SK-N-DZ (cell line): ENCODE results near the gene RRAD.
"Not testable (repeated sequence)": the region's sequence is repeated elsewhere in the genome, so short reads cannot be mapped to it uniquely, and the experiment has no call there.

ENCODE experiments used
- DNase-seq: peaks from one replicate; pipeline ENCODE4 v3.0.0-alpha.2; 2015; ENCODE audit warnings: low spot score

The RRAD gene

GRCh38 chr16:66950971-66951790, 25.8 kb upstream of the RRAD start:
- DNase-seq: no peak

- no peak for DNase-seq
Observed at GRCh38 chr16:66950437-66950836, 25.1 kb upstream of the RRAD start.

DNA sequence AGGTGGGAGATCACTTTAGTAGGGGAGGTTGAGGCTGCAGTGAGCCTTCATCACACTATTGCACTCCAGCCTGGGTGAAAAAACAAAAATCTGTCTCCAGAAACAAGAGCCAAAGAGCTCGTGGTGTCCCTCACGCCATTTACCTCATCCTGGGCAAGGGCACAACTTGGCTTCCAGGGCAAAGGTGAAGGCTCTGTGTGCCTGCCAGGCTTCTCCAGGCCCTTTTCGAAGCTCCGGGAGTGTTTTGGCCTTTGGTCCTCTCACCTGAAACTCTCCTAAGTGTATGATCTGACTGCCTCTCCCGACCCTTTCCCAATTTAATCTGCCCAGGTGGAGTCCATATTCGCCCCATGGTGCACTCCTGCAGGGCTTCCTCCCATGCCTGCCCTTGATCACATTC, 24.1 kb upstream of the RRAD start:
- no peak for DNase-seq

DNA sequence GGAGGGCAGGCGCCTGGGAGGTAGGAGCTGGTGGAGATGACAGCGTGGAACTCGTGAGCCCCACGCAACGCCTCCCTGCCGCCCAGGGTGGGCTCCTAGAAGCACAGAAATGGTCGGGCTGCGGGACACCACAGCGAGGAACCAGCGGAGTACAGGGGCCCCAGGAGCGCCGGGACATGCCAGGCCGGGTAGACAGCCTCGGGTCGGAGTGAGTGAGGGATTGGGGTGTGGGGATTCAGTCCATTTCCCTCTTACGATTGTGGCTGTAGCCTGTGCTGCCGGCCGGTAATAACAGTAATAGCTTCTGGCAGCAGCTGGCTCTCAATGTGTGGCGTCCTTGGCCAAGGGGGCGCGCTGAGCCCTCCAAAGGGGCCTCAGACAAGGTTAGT, 23.5 kb upstream of the RRAD start:
- DNase-seq: no peak

DNA sequence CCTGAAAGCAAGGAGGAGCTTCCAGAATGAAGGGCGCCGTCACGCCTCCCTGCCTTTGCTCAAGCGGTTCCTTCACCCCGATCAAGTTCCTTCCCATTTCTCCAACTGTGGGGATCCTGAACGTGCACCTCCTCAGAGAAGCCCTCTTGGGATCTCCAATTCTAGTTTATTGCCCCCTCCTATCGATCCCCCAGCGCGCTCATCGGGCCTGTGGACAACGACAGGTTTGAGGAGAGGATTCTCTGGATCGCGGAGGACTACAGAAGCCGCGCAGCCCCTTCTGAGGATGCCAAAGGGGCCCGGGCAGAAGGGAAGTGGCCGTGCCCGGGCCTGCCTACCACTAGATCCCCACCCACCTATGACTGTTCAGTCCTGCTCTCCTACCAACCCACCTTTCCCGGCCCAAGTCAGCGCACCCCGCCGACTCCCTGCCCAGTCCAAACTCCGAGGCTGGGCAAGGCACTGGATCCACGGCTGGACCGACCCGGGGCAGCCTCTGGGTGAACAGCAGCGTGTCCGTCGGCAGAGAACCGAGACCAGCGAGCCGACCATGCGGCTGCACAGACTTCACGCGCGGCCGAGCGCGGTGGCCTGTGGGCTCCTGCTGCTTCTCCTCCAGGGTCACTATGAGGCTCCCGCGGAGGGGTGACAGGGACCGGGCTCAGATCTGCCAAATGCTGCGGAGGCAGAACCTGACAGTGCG, 22.9 kb upstream of the RRAD start:
- no peak for DNase-seq

- DNase-seq: peak; percentile 84
Observed at GRCh38 chr16:66947302-66948065, 22.1 kb upstream of the RRAD start.

DNA sequence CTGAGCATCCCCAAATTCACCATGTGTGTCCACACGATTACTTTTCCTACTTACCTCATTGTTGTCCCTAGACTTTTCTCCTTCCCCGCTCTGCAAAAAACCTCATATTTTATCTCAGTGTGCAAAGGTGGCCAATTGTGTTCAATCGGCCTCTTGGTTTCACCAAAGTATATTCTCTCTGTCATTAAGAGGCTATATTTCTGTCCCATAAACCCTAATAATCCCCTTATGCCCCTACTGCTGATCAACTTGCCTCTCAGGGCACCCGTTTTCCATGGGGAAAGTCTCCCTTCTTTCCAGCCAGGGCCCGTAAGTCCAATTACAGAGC, 21.6 kb upstream of the RRAD start:
- DNase-seq: no peak

DNA sequence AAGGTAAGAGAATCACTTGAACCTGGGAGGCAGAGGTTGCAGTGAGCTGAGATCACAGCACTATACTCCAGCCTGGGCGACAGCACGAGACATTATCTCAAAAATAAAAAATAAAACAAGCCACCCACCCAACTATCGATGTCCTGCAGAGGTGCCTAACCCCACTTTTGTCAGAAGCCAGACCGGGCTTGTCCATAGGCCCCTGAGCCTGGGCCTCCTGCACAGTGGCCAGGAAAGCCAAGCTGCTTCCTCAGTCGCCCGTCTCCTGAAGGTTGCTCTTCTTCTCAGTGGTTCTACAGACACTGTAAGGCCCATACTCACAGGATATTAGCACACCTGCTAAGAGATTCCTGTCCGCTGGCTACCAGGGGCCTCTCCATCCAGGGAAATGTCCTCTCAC, 21.2 kb upstream of the RRAD start:
- DNase-seq: no peak

DNA sequence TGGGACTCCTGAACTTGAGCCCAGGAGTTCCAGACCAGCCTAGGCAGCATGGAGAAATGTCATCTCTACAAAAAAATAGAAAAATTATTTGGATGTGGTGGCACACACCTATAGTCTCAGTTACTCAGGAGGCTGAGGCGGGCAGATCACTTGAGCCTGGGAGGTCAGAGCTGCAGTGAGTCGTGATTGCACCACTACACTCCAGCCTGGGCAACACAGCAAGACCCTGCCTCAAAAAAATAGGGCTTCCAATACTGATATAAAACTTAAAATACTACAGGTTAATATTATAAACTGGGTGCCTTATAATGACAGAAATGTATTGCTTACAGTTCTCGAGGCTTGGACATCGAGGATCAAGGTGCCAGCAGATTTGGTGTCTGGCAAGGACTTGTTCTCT, 20.6 kb upstream of the RRAD start:
- DNase-seq: no peak

GRCh38 chr16:66944971-66945370, 19.6 kb upstream of the RRAD start:
- DNase-seq: not testable (repeated sequence)

DNA sequence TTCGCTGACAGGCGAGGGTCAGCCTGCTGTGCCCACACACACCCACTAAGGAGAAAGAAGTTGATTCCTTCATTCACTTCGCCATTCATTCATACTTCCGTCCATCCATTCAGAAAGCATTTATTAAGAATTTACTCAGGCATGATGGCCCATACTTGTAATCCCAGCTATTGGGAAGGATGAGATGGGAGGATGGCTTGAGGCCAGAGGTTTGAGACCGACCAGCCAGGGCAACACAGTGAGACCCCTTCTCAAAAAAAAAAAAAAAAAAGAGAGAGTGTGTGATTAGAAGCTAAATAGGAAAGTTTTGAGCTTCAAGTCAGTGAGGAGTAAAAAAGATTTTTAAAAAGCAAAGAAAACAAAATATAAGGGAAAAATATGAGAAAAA, 18.7 kb upstream of the RRAD start:
- no peak for DNase-seq

DNA sequence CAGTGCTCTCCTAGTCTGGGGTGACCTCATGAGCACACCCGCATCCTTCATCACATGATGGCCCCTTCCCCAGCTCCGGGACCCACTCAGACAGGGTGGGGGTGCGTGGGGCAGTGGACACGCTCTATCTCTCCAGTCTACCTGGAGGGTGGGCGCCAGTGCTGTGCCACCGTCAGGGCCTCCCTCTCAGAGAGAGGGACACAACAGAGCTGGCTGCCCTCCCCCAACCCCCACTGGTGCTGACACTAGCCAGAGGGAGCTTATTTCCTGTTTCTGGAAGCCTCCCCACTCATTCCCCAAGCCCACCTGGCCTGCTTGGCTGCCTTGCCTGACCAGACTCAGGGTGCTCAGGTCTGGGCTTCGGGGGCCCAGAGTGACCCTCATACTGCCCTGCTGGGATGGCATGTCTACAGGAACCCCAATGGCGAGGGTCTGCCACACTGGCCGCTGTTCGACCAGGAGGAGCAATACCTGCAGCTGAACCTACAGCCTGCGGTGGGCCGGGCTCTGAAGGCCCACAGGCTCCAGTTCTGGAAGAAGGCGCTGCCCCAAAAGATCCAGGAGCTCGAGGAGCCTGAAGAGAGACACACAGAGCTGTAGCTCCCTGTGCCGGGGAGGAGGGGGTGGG, 18.2 kb upstream of the RRAD start:
- no peak for DNase-seq

GRCh38 chr16:66942981-66943380, 17.6 kb upstream of the RRAD start:
- no peak for DNase-seq

GRCh38 chr16:66940236-66940635, 14.9 kb upstream of the RRAD start:
- DNase-seq: no peak

DNA sequence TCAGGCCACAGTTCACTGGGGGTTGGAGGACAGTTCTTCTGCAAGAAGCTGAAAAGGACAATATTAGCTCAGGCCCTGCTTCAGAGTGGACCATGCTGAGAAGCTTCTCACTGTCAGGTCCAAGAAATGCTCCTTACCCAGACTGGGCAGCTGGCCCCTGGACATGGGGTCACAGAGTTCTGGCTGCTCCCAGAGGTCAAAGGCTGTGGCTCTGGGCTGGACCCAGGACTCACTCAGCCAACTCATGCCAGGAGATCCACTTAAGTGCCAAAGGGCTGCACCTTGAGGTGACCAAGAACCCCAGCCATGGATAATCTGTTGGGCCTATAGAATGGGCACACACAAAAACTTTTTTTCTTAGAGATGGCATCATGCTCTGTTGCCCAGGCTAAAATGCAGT, 14.0 kb upstream of the RRAD start:
- no peak for DNase-seq

DNA sequence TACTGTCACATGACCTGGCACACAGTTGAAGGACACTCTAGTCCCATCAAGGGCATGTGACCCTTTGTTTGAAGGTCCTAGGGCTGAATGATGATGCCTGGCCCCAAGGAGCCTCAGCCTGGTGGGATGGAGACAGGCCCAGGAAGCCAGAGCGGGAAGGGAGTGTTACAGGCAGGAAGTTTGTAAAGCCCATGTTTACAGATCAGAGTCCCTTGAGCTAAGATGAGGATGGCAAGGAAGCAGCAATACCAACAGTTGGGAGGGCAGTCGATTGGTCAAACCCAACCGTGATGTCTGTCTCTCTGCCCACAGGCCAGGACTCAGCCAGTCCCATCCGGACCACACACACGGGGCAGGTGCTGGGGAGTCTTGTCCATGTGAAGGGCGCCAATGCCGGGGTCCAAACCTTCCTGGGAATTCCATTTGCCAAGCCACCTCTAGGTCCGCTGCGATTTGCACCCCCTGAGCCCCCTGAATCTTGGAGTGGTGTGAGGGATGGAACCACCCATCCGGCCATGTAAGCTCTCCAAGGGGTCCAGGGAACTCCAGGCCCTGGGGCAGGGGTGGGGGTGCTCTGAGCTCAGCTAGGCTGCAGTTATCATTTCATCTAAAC, 12.5 kb upstream of the RRAD start:
- no peak for DNase-seq

- no peak for DNase-seq
Observed at GRCh38 chr16:66936889-66937554, 11.7 kb upstream of the RRAD start.

- DNase-seq: no peak
Observed at GRCh38 chr16:66936462-66936861, 11.1 kb upstream of the RRAD start.

- DNase-seq: no peak
Observed at GRCh38 chr16:66935314-66936011, 10.1 kb upstream of the RRAD start, which contains the start of gene CES2. TSS of gene CES2 (plus strand) at chr16:66935516. CDS start at chr16:66935636, 120 bp downstream.

- not testable (repeated sequence) for DNase-seq
Observed at GRCh38 chr16:66934839-66935313, 9.5 kb upstream of the RRAD start.
